HG02759 (cell line): ENCODE measurements around the gene HVCN1.
"Not testable (repeated sequence)": the region's sequence is repeated elsewhere in the genome, so short reads cannot be mapped to it uniquely, and the experiment has no call there.

ENCODE experiments used
- ATAC-seq: cut with Tn5 transposase; IDR thresholded peaks from one replicate; pipeline ENCODE4 v1.9.1; 2021; ENCODE audit warnings: mild to moderate bottlenecking, moderate library complexity; ENCODE audit not compliant: unreplicated experiment

The HVCN1 gene

DNA sequence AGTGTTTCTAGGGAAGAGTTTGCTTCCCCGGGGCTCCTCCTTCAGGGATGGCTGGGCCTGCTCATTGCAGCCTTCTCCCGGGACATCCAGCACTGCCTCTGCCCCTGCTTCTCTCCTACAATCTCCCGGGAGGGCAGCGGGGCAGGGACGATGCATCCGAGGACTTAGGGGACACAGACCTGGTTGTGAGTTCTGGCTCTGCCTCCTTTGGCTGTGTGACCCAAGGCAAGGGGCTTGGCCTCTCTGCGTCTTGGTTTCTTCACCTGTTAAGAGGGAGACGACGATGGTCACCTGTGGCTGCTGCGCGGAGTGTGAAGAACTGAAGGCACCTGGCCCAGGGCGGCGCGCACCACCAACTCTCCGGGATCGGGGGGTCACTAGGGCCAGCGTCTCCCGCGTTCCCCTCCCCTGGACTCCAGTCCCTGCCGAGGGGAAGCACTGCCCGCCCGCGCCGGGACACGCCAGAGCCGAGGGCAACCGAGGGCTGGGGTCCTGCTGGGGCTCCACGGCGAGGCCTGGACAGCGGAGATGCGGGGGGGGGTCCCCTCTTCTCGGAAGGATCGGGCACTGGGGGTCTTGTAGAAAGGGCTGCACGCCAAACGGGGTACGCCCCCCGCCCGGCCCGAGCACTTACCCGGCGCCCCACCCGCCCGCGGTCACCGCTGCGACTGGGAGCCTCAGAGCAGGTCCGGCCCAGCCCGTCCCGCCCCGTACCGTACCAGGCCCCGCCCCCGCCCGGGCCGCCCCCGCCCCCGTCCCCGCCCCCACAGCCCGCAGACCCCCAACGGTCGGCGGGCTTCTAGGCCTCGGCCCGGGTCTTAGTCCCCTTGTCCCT is at the start of gene HVCN1:
TSS of gene HVCN1 (minus strand) at position 670 of the 835 bp plus-strand sequence. CDS start 5,870 bp downstream, outside the sequence.
- peak; percentile 23 for ATAC-seq

DNA sequence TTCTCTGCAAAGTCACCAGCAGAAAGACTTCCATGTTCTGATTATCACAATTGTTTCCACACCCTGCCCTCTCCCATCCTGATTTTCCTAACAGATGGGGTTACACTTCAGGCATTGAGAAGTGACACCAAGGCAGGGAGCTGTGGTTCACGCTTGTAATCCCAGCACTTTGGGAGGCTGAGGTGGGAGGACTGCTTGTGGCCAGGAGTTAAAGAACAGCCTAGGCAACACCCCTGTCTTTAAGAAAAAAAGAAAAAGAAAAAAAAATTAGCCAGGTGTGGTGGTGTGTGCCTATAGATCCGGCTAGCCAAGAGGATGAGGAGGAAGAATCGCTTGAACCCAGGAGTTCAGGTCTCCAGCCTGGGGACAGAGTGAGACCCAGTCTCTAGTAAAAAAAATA is 48.6 kb upstream of the HVCN1 start:
- ATAC-seq, result no peak

DNA sequence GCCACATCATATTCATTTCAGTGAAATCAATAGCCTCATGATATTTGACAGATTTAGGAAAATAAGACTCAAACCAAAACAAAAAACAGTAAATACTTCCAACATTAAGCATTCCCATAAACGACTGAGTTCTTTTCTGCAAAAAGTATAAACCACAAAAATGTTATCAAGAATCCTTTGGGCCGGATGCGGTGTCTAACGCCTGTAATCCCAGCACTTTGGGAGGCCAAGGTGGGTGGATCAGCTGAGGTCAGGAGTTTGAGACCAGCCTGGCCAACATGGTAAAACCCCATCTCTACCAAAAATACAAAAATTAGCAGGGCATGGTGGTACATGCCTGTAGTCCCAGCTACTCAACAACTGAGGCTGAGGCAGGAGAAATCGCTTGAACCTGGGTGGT is 48.1 kb upstream of the HVCN1 start:
- ATAC-seq, result not testable (repeated sequence)

- ATAC-seq, result no peak
Observed at GRCh38 chr12:110733900-110734299, 45.0 kb upstream of the HVCN1 start.

- ATAC-seq, result no peak
Observed at GRCh38 chr12:110733089-110733715, 44.3 kb upstream of the HVCN1 start.

GRCh38 chr12:110732572-110732971 is 43.7 kb upstream of the HVCN1 start:
- no peak for ATAC-seq

- ATAC-seq, result no peak
Observed at GRCh38 chr12:110731479-110731878, 42.6 kb upstream of the HVCN1 start.

GRCh38 chr12:110728628-110729027 is 39.7 kb upstream of the HVCN1 start:
- ATAC-seq, result no peak

GRCh38 chr12:110726708-110727369 is 37.9 kb upstream of the HVCN1 start:
- no peak for ATAC-seq

- ATAC-seq, result no peak
Observed at GRCh38 chr12:110726028-110726427, 37.1 kb upstream of the HVCN1 start.

DNA sequence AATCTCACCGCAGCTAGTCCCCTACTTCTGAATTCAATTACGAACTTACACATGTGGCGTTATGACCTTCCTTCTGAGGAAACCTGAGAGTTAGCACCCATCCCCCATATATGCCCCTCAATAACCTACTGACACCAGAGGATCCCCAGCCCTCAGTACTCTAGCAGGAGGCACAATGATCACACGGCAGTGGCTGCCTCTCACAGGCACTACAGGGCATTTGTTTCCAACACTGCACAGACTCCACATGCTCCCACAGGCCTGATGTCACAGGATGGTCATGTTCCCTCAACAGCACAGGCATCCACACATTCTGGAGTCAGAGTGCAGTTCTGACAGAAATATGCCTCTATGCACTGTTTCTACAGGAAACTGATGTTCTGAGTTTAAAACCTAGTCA is 36.4 kb upstream of the HVCN1 start:
- ATAC-seq, result no peak

DNA sequence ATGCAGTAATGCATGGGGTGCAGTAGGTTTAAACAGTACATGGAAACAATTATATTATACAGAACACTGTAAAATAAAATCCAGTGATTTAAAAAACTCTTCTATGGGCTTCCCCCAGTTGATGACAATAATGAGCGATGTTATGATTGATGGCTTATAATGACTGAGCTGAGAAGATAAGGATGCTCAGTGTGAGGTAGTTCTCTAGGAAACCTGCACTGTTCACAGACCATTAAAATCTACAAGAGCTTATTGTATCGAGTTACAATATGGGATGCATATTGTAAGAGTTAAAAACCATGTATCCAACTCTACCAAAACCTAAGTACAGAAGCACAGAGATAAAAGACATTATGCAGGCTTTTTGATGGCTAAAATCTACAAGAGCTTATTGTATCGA is 34.0 kb upstream of the HVCN1 start:
- not testable (repeated sequence) for ATAC-seq

- ATAC-seq, result no peak
Observed at GRCh38 chr12:110721570-110721969, 32.7 kb upstream of the HVCN1 start.

GRCh38 chr12:110720516-110720915 is 31.6 kb upstream of the HVCN1 start:
- ATAC-seq, result no peak

DNA sequence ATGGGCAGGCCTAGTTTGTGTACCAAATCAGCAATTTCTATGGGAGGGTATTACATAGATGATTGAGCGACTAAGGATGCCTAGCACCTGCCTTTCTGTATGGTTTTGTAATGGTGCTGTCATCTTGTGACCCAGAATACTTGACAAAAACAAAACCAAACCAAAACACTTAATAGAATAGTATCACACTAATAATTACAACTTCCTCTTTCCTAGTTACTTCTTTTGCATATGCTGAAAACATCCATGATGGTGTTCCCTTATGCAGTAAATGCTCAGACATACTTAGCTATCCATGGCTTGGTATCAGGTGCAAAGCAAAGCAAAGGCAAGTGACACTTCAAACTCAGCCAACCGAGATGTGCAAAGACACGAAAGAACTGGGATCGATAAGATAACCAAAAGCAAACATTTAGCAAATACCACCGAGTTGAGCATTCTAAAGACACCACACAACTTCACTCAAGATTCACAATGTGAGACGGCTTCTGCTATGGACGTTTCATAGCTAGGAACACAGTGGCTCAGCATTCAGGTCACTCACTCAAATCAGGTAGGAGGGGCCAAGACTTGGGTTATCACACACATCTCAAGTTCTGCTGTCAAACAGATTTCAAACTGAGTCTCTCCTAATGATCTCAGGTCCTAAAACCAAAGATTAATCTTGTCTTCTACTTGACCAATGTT is 29.4 kb upstream of the HVCN1 start:
- no peak for ATAC-seq

GRCh38 chr12:110717037-110717436 is 28.1 kb upstream of the HVCN1 start:
- ATAC-seq, result no peak

DNA sequence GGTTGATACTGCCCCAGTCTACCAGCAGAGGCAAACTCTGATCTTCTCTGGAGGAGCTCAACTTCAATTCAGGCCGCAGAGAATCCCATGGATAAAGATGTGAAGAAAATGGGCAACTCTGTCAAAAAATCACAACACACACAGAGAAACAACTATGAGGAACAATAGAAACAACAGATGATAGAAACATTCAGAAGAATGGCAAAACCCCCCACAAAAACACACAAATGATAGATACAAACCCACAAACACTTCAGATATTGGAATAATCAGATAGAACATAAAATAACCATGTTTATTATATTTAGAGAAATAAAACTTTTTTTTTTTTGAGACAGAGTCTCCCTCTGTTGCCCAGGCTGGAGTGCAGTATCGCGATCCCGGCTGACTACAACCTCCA is 20.0 kb upstream of the HVCN1 start:
- ATAC-seq, result no peak

DNA sequence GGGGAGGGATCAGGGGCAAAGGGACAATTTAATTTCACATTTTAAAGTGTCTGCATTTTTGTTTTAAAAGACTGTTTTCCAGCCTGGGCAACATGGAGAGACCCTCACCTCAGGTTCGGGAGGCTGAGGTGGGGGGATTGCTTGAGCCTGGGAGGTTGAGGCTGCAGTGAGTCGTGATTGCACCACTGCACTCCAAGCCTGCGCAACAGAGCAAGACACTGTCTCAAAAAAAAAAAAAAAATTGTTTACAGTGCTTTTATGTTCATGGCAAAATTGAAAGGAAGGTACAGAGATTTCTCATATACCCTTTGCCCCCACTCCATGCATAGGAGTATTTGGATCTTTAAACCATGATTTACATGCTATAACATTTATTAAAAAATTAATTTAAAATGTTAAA is 16.4 kb upstream of the HVCN1 start:
- ATAC-seq, result no peak

DNA sequence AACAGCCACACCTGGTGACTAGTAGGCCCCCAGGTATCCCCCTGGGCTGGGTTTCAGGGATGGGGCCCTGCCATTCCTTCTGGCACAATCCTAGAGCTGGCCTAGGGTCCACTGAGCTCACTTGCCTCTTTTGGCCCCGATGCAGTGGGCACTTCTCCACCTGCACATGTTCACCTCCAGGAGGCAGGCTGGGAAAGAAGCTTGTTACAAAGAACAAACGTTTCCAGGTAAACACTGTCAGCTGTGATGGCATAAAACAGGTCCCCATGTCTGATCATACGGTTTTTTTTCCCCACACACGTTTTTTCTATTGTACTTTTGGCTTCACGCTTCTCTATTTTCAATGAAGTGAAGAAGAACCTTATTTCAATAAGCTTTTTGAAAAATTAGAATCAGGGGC is 15.8 kb upstream of the HVCN1 start:
- ATAC-seq, result no peak

GRCh38 chr12:110704231-110704630 is 15.3 kb upstream of the HVCN1 start:
- no peak for ATAC-seq

DNA sequence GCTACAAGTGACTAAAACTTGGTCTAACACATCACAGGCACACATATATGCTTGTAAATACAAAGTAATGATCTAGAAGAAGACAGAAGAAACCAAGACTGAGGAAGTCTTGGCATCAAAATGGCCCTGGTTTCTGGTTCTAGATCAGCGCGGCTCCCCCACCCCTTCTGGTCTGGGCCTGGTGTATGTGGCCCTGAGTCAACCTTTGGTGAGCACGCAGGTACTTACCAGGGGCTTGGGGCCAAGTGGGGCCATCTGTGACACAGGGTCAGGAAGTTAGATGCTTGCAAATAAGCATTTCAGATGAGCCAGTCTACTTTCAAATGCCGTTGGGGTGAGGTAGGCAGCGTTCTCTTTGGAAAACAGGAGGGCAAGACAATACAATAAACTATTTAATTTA is 13.2 kb upstream of the HVCN1 start:
- ATAC-seq, result no peak
